Ishikawa (cell line): ENCODE data around the gene RSF1.

Source experiments
- CREB1 ChIP-seq: IDR thresholded peaks from 2 replicates; pipeline ENCODE4 v1.6.1; 2012; ENCODE audit warnings: low read depth
- EP300 ChIP-seq: IDR thresholded peaks from 2 replicates; pipeline ENCODE4 v1.6.1; 2012; ENCODE audit warnings: borderline replicate concordance
- FOXM1 ChIP-seq: IDR thresholded peaks from 2 replicates; pipeline ENCODE4 v1.6.1; 2012; ENCODE audit warnings: low read depth, borderline replicate concordance
- MAX ChIP-seq: IDR thresholded peaks from 2 replicates; pipeline ENCODE4 v1.6.1; 2012
- RAD21 ChIP-seq: IDR thresholded peaks from 2 replicates; pipeline ENCODE4 v1.6.1; 2012; ENCODE audit warnings: low read depth
- REST ChIP-seq: IDR thresholded peaks from 2 replicates; pipeline ENCODE4 v1.6.1; 2012; ENCODE audit warnings: low read depth, mild to moderate bottlenecking
- TAF1 ChIP-seq: IDR thresholded peaks from 2 replicates; pipeline ENCODE4 v1.6.1; 2012; ENCODE audit warnings: low read depth, mild to moderate bottlenecking
- TEAD4 ChIP-seq: IDR thresholded peaks from 2 replicates; pipeline ENCODE4 v1.6.1; 2012
- ZBTB7A ChIP-seq: IDR thresholded peaks from 2 replicates; pipeline ENCODE4 v1.6.1; 2012; ENCODE audit warnings: low read depth

- TF ChIP-seq CREB1 (no peak), MAX (no peak), ZBTB7A (no peak), EP300 (no peak), REST (no peak), FOXM1 (no peak), RAD21 (no peak), TEAD4 (no peak), TAF1 (no peak)
These were observed 175.6 kb downstream of the RSF1 start for GRCh38 chr11:77644887-77645286.
